ENCODE measurements around the gene TAF15.

- TF ChIP-seq CTCF (IDR thresholded peaks at IDR 0.05), result no peak
- no peak for TF ChIP-seq POLR2A (IDR thresholded peaks at IDR 0.05)
Observed at GRCh38 chr17:35773679-35774425, 35.4 kb upstream of the TAF15 start.

Data from Peyer's patch (tissue), 4 donors.